Thoracic aorta (tissue), 2 donors: ENCODE results near the gene OR52K2. TPM values are rescaled to one million over a fixed set of nuclear protein-coding genes. Genes with fewer than 3 reads are reported as not detected.
"Not testable (repeated sequence)": the region's sequence is repeated elsewhere in the genome, so short reads cannot be mapped to it uniquely, and the experiment has no call there.

Experiments
- ATAC-seq: fragments of 150-250 bp; one replicate; pipeline ENCODE4 v1.8.0; 2017; ENCODE audit warnings: low read depth; ENCODE audit not compliant: insufficient number of reproducible peaks, low FRiP score
- DNase-seq: peaks from one replicate; pipeline ENCODE4 v3.0.0-alpha.2; 2020; ENCODE audit warnings: low spot score
- H3K27ac ChIP-seq, 2 donors: fragments of 200-600 bp; sonication (generic); 1 replicate in 1 of 2; 2 replicates in 1 of 2; pipeline ENCODE4 v1.5.1; 2016; ENCODE audit warnings: mild to moderate bottlenecking in 2 of 2, moderate library complexity in 2 of 2
- H3K27me3 ChIP-seq: fragments of 200-600 bp; sonication (generic); replicated peaks from 2 replicates; pipeline ENCODE4 v1.6.0; 2016; ENCODE audit warnings: mild to moderate bottlenecking; ENCODE audit not compliant: insufficient read depth
- H3K36me3 ChIP-seq: fragments of 200-600 bp; sonication (generic); one replicate; pipeline ENCODE4 v1.5.1; 2016
- H3K4me1 ChIP-seq, 2 donors: fragments of 200-600 bp; sonication (generic); 1 replicate in 1 of 2; 2 replicates in 1 of 2; pipeline versions ENCODE4 v1.5.1 to v1.6.0; 2016; ENCODE audit warnings: low read depth in 2 of 2, mild to moderate bottlenecking in 1 of 2; ENCODE audit not compliant: control insufficient read depth in 1 of 2
- H3K4me3 ChIP-seq: fragments of 200-600 bp; sonication (generic); 2 replicates; pipeline ENCODE4 v1.5.1; 2016; ENCODE audit warnings: mild to moderate bottlenecking
- H3K9me3 ChIP-seq: fragments of 200-600 bp; sonication (generic); 2 replicates; pipeline ENCODE4 v1.5.1; 2016
- CTCF ChIP-seq: fragments of 200-600 bp; sonication (generic); IDR thresholded peaks from one replicate; pipeline ENCODE4 v1.5.1; 2019; ENCODE audit warnings: antibody characterized with exemption
- total RNA-seq, 2 donors: library from RNA; depleted of rRNA; stranded (reverse); fragments of >200 nt; gene quantifications; one replicate each; pipeline versions ENCODE4 v1.1.0 to v1.2.3, GENCODE V29; 2016

OR52K2 gene
- total RNA-seq, 2 donors from 2014 or later: not detected

GRCh38 chr11:4480577-4481239 is 31.6 kb downstream of the OR52K2 start:
- Histone ChIP-seq H3K36me3 (no peaks in the 10 kb centered on the region), H3K27me3 (no peaks in the 10 kb centered on the region), H3K9me3 (no peaks in the 10 kb centered on the region), H3K4me1 (no peaks in the 10 kb centered on the region), H3K27ac (no peak overlapping the region), H3K4me3 (no peak overlapping the region)
- ATAC-seq: no peak
- no peak for TF ChIP-seq CTCF
- no peak for DNase-seq

- Histone ChIP-seq H3K4me1 (no peaks in the 10 kb centered on the region), H3K9me3 (no peaks in the 10 kb centered on the region), H3K36me3 (no peaks in the 10 kb centered on the region), H3K27me3 (no peaks in the 10 kb centered on the region), H3K27ac (no peak overlapping the region), H3K4me3 (no peak overlapping the region)
- TF ChIP-seq CTCF: no peak
- ATAC-seq (no peak), DNase-seq (no peak)
These were observed 32.1 kb downstream of the OR52K2 start for GRCh38 chr11:4481240-4481582.

GRCh38 chr11:4482445-4482844 is 33.4 kb downstream of the OR52K2 start, which contains the start of gene OR52K1:
Gene OR52K1 (plus strand): TSS chr11:4482646. CDS start chr11:4488901, 6,255 bp downstream.
- ATAC-seq (no peak), DNase-seq (no peak)
- H3K36me3 ChIP-seq: no peaks in the 10 kb centered on the region
- no peaks in the 10 kb centered on the region for H3K4me1 ChIP-seq
- no peaks in the 10 kb centered on the region for H3K9me3 ChIP-seq
- no peak for TF ChIP-seq CTCF
- no peak within 1 kb of the TSS for H3K27ac ChIP-seq
- H3K4me3 ChIP-seq: no peak within 1 kb of the TSS
- H3K27me3 ChIP-seq: no peaks in the 10 kb centered on the region

DNA sequence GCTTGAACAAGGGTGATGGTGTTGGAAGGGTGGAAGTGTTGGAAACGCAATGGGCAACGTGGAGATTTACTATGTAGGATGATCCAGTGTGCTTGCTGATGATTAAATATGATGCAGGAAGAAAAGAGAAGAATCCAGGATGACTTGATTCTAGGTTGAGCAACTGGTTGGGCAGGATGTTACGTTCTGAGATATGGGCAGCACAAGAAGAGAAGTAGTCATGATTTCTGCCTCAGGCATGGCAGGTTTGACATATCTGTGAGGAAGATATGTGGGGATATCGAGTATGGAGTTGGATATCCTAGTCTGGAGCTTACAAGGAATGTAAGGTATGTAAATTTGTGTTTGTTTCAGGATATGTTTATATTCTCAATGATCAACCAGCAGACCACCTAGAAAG is 35.2 kb downstream of the OR52K2 start:
- no peaks in the 10 kb centered on the region for H3K27me3 ChIP-seq
- ATAC-seq: no peak
- H3K4me3 ChIP-seq: no peak overlapping the region
- no peak for TF ChIP-seq CTCF
- H3K9me3 ChIP-seq: no peaks in the 10 kb centered on the region
- H3K4me1 ChIP-seq: no peaks in the 10 kb centered on the region
- no peak for DNase-seq
- H3K36me3 ChIP-seq: no peaks in the 10 kb centered on the region
- no peak overlapping the region for H3K27ac ChIP-seq

GRCh38 chr11:4491405-4491804 is 42.3 kb downstream of the OR52K2 start:
- H3K27ac ChIP-seq, H3K4me3 ChIP-seq, H3K9me3 ChIP-seq, DNase-seq, ATAC-seq, H3K4me1 ChIP-seq, H3K27me3 ChIP-seq, H3K36me3 ChIP-seq: not testable (repeated sequence)
